IPS-20b (cell line): ENCODE results near the gene FNIP2.
A peak's percentile ranks its signal among the peaks of the same experiment; 100 is the strongest.

ENCODE experiments used
- H3K27ac ChIP-seq: one replicate; pipeline ENCODE4 v1.5.1; 2013; ENCODE audit warnings: low read length
- H3K27me3 ChIP-seq: 2 replicates; pipeline ENCODE4 v1.6.1; 2013; ENCODE audit warnings: mild to moderate bottlenecking, low read length, inconsistent platforms; ENCODE audit not compliant: insufficient read depth
- H3K36me3 ChIP-seq: 2 replicates; pipeline ENCODE4 v1.6.1; 2013; ENCODE audit warnings: low read depth, mild to moderate bottlenecking, inconsistent platforms, low read length, moderate library complexity; ENCODE audit not compliant: insufficient read depth
- H3K4me1 ChIP-seq: 2 replicates; pipeline ENCODE4 v1.6.1; 2013; ENCODE audit warnings: mild to moderate bottlenecking, control low read depth, inconsistent platforms, low read length, moderate library complexity; ENCODE audit not compliant: insufficient read depth
- H3K4me3 ChIP-seq: 2 replicates; pipeline ENCODE4 v1.5.1; 2013; ENCODE audit warnings: mild to moderate bottlenecking, low read length, inconsistent platforms
- H3K9ac ChIP-seq: 2 replicates; pipeline ENCODE4 v1.6.1; 2013; ENCODE audit warnings: low read depth, mild to moderate bottlenecking, inconsistent platforms, low read length, moderate library complexity
- H3K9me3 ChIP-seq: 2 replicates; pipeline ENCODE4 v1.6.1; 2013; ENCODE audit warnings: mild to moderate bottlenecking, low read depth, low read length, inconsistent platforms; ENCODE audit not compliant: insufficient read depth

Gene FNIP2

GRCh38 chr4:158833602-158834001 lies 64.8 kb downstream of the FNIP2 start:
- no peaks in the 10 kb centered on the region for H3K9me3 ChIP-seq
- H3K27ac ChIP-seq, result no peak overlapping the region
- no peak overlapping the region for H3K9ac ChIP-seq
- no peak overlapping the region for H3K4me3 ChIP-seq
- peaks cover 4% of the 10 kb centered on the region; the same call in 1 of the 2 replicates for H3K4me1 ChIP-seq
- no peaks in the 10 kb centered on the region for H3K27me3 ChIP-seq
- peaks cover 21% of the 10 kb centered on the region; the same call in 1 of the 2 replicates for H3K36me3 ChIP-seq

- Histone ChIP-seq H3K9me3 (no peaks in the 10 kb centered on the region), H3K4me3 (no peak overlapping the region), H3K36me3 (peaks cover 21% of the 10 kb centered on the region; the same call in 1 of the 2 replicates), H3K27me3 (no peaks in the 10 kb centered on the region), H3K4me1 (peaks cover 4% of the 10 kb centered on the region; the same call in 1 of the 2 replicates), H3K27ac (no peak overlapping the region), H3K9ac (no peak overlapping the region)
Measured at GRCh38 chr4:158835226-158836001, 66.6 kb downstream of the FNIP2 start.

- Histone ChIP-seq H3K9ac (no peak overlapping the region), H3K36me3 (peaks cover 21% of the 10 kb centered on the region; the same call in 1 of the 2 replicates), H3K4me1 (peaks cover 4% of the 10 kb centered on the region; the same call in 1 of the 2 replicates), H3K4me3 (no peak overlapping the region), H3K9me3 (no peaks in the 10 kb centered on the region), H3K27me3 (no peaks in the 10 kb centered on the region), H3K27ac (no peak overlapping the region)
Measured at GRCh38 chr4:158836002-158836369, 67.2 kb downstream of the FNIP2 start.

GRCh38 chr4:158836828-158837449 lies 68.1 kb downstream of the FNIP2 start:
- Histone ChIP-seq H3K36me3 (peaks cover 17% of the 10 kb centered on the region; the same call in 1 of the 2 replicates), H3K9ac (no peak overlapping the region), H3K4me3 (no peak overlapping the region), H3K4me1 (peaks cover 4% of the 10 kb centered on the region; the same call in 1 of the 2 replicates), H3K27me3 (no peaks in the 10 kb centered on the region), H3K9me3 (no peaks in the 10 kb centered on the region), H3K27ac (no peak overlapping the region)

GRCh38 chr4:158837527-158838141 lies 68.8 kb downstream of the FNIP2 start:
- Histone ChIP-seq H3K9ac (no peak overlapping the region), H3K27ac (no peak overlapping the region), H3K27me3 (no peaks in the 10 kb centered on the region), H3K4me1 (peaks cover 4% of the 10 kb centered on the region; the same call in 1 of the 2 replicates), H3K9me3 (no peaks in the 10 kb centered on the region), H3K4me3 (no peak overlapping the region), H3K36me3 (peaks cover 12% of the 10 kb centered on the region; the same call in 1 of the 2 replicates)

GRCh38 chr4:158840131-158840530 lies 71.3 kb downstream of the FNIP2 start:
- H3K9ac ChIP-seq, result no peak overlapping the region
- H3K36me3 ChIP-seq, result 0 out of 2 replicates have a peak, but pooled peaks cover 4% of the 10 kb centered on the region
- H3K9me3 ChIP-seq, result no peaks in the 10 kb centered on the region
- H3K27me3 ChIP-seq, result no peaks in the 10 kb centered on the region
- H3K27ac ChIP-seq, result no peak overlapping the region
- H3K4me3 ChIP-seq, result no peak overlapping the region
- peaks cover 18% of the 10 kb centered on the region; the same call in 1 of the 2 replicates for H3K4me1 ChIP-seq

- no peaks in the 10 kb centered on the region for H3K9me3 ChIP-seq
- H3K27me3 ChIP-seq, result no peaks in the 10 kb centered on the region
- no peaks in the 10 kb centered on the region for H3K36me3 ChIP-seq
- no peak overlapping the region for H3K27ac ChIP-seq
- no peak overlapping the region for H3K9ac ChIP-seq
- H3K4me3 ChIP-seq, result no peak overlapping the region
- H3K4me1 ChIP-seq, result peaks cover 25% of the 10 kb centered on the region; the same call in 1 of the 2 replicates
Measured at GRCh38 chr4:158841540-158841939, 72.7 kb downstream of the FNIP2 start.

- Histone ChIP-seq H3K4me1 (peaks cover 31% of the 10 kb centered on the region; the same call in 1 of the 2 replicates), H3K27me3 (no peaks in the 10 kb centered on the region), H3K27ac (peak overlapping the region; percentile 83), H3K9ac (peak overlapping the region; percentile 62; the same call in 1 of the 2 replicates), H3K36me3 (no peaks in the 10 kb centered on the region), H3K4me3 (peak overlapping the region; percentile 46; the same call in 1 of the 2 replicates), H3K9me3 (no peaks in the 10 kb centered on the region)
Measured at GRCh38 chr4:158845311-158846041, 76.7 kb downstream of the FNIP2 start.

- Histone ChIP-seq H3K9ac (no peak overlapping the region), H3K27ac (no peak overlapping the region), H3K4me1 (peaks cover 31% of the 10 kb centered on the region; the same call in 1 of the 2 replicates), H3K36me3 (no peaks in the 10 kb centered on the region; the same call in 1 of the 2 replicates), H3K4me3 (no peak overlapping the region), H3K9me3 (no peaks in the 10 kb centered on the region), H3K27me3 (no peaks in the 10 kb centered on the region)
Measured at GRCh38 chr4:158847535-158847934, 78.7 kb downstream of the FNIP2 start.

GRCh38 chr4:158849681-158850080 lies 80.9 kb downstream of the FNIP2 start:
- Histone ChIP-seq H3K4me1 (peaks cover 22% of the 10 kb centered on the region; the same call in 1 of the 2 replicates), H3K27me3 (no peaks in the 10 kb centered on the region), H3K36me3 (no peaks in the 10 kb centered on the region; the same call in 1 of the 2 replicates), H3K9ac (no peak overlapping the region), H3K27ac (no peak overlapping the region), H3K9me3 (no peaks in the 10 kb centered on the region), H3K4me3 (no peak overlapping the region)

- H3K27me3 ChIP-seq, result no peaks in the 10 kb centered on the region
- no peaks in the 10 kb centered on the region; the same call in 1 of the 2 replicates for H3K36me3 ChIP-seq
- H3K9ac ChIP-seq, result no peak overlapping the region
- H3K9me3 ChIP-seq, result no peaks in the 10 kb centered on the region
- H3K4me3 ChIP-seq, result no peak overlapping the region
- peaks cover 17% of the 10 kb centered on the region; the same call in 1 of the 2 replicates for H3K4me1 ChIP-seq
- no peak overlapping the region for H3K27ac ChIP-seq
Measured at GRCh38 chr4:158850371-158850770, 81.5 kb downstream of the FNIP2 start.
